OCI-M2 (cell line): ENCODE measurements around the gene TCF20.

Experiments used
- DNase-seq: peaks from one replicate; lab custom pipeline; 2025; ENCODE audit not compliant: unreplicated experiment; lab: John Stamatoyannopoulos, UW

Gene TCF20

GRCh38 chr22:42261296-42261695, 9.2 kb downstream of the TCF20 start:
- DNase-seq = no peak

- DNase-seq = no peak
Observed at GRCh38 chr22:42258126-42258525, 12.3 kb downstream of the TCF20 start.

- no peak for DNase-seq
Observed at GRCh38 chr22:42257386-42257785, 13.1 kb downstream of the TCF20 start.

DNA sequence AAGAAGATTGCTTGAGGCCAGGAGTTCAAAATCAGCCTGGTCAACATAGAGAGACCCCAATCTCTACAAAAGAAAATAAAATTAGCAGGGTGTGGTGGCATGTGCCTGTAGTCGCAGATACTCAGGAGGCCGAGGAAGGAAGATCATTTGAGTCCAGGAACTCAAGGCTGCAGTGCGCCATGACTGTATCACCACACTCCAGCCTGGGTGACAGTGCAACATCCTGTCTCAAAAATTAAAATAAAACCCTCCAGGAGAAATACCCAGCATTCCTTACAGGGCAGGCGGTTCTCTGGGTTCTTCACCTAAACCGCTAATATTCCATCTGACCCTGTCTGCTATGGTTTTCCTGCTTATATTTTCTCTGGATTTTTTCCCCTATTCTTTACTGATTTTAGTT, 13.5 kb downstream of the TCF20 start:
- DNase-seq = no peak

DNA sequence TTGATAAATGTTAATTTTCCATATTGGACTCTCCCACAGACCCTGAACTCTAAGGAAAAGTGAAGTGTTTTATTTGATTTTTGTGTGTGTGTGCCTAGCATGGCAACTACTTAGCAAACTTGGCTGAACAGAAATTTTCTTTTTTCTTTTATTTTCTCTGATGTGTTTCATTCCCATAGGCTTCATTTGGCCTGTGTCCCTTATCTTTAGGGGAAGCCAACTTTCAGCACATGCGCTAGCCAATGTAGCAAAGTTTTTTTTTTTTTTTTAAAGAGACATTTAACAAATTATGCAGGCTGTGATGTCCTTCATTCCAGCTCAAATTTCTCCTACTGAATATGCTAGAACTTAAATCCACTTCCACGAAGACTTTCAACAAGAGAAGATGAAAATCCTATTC, 14.2 kb downstream of the TCF20 start:
- no peak for DNase-seq

DNA sequence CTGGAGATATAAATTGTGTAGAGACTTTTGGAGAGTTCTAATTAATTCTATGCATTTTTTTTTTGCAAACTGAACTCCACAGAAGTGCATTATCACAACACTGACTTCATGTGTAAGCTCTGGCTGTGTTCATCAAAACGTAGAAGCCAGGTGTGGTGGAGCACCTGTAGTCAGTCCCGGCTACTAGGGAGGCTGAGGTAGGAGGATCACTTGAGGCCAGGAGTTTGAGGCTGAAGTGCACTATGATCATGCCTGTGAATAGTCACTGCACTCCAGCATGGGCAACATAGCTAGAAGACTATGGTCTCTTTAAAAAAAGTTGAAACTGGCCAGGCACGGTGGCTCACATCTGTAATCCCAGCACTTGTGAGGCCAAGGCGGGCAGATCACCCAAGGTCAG, 20.6 kb downstream of the TCF20 start:
- no peak for DNase-seq

DNA sequence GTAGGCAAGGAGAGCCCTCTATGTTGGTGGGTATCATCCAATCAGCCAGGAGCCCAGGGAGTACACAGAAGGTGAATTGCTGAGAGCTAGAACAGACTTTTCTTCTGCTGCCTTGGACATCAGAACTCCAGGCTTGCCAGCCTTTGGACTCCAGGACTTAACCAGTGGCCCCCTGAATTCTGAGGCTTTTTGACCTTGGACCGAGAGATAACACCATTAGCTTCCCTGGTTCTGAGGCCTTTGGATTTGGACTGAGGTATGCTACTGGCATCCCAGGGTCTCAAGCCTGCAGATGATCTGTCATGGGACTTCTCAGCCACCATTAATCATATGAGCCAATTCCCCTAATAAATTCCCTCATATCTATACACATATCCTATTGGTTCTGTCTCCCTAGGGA, 21.5 kb downstream of the TCF20 start:
- DNase-seq = no peak

- no peak for DNase-seq
Observed at GRCh38 chr22:42247596-42247995, 22.9 kb downstream of the TCF20 start.

- DNase-seq = no peak
Observed at GRCh38 chr22:42243802-42244060, 26.7 kb downstream of the TCF20 start.

- no peak for DNase-seq
Observed at GRCh38 chr22:42236848-42237247, 33.6 kb downstream of the TCF20 start.

GRCh38 chr22:42236268-42236667, 34.2 kb downstream of the TCF20 start:
- DNase-seq = no peak

DNA sequence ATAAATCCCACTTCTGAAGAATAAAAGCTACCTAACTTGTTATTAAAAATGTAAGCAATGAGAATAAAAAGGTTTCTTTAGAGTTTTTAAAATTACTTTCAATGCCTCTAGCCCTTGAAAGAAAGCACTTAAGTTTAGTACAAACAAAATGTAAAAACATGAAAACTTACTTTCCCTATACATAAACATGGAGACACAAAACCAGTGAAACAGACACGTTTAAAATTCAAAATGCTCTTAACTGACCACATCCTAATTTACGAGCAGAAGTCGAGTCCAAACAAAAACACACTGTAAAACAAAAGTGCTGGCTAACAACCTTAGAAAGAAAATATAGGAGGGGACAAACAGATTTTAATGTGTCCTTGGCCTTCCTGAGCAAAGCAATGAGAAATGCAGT, 36.6 kb downstream of the TCF20 start:
- no peak for DNase-seq

GRCh38 chr22:42231929-42232328, 38.5 kb downstream of the TCF20 start:
- no peak for DNase-seq

DNA sequence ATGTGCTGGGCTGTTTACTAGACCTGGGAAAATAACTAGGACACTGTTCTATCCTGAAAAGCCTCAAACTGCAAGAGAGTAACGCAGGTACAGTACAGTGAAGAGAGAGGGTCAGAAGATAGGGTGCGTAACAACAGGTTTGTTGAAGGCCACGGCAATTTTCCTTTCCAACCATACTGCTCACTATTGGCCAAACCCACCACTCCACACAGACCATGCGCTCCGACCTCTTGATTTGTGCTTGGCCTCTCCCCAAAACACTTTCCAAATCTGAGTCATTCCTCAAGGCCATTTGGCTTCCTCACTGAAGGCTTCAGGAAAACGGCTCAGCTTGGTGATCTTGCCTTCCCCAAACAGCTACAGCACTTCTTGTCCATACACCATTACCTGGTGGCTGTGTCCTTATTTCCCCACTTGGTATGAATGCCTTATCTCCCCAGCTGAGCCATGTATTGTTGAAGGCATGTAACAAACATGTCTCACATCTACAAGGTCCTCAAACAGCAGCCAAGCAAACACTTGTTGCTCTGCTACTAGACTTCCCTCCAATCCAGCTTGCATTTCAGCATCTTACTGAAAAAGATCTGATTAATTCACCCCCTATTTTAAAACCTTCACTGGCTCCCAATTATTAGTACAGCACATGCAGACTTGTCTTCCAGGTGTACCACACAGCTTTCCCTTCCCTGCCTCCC, 40.9 kb downstream of the TCF20 start:
- DNase-seq = no peak

- DNase-seq = no peak
Observed at GRCh38 chr22:42228483-42228882, 42.0 kb downstream of the TCF20 start.

- DNase-seq = no peak
Observed at GRCh38 chr22:42227435-42227834, 43.0 kb downstream of the TCF20 start.

DNA sequence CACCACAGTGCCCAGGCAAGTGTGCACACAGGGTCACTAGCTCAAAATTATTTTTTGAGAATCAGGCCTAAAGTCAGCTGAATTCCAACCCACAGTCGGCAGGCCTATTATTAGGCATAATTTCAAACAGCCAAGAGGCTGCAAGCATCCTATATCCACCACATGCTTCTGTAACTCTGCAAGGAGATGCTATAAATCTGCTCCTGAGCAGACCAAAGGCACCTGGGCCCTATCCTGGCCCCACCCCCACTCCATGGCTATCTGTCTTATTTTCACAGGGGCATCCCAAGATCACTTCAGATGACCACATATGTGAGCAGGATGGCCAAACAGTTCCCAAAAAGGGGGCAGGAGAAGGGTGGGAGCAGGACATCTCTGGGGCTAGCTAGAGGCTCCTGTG, 44.6 kb downstream of the TCF20 start:
- no peak for DNase-seq

DNA sequence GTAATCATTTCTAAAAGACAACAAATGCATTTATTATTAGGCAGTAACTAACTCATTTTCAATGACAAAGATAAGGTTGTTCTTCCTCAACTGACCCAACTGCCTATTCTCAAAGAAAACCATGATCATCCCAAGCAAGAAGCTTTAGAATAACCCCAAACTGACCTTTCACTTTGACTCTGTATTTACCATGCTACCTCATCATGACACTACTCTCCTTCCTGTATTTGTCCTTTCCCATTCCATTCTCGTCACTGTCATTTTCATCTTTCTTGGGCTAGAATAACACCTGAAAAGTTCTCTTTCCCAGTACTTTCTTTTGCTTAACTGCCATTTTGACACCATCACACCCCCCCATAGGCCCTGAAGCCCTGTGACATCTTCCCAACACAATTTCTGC, 48.3 kb downstream of the TCF20 start:
- no peak for DNase-seq
